Measurements from ENCODE around the gene ABCC11.

The ABCC11 gene

GRCh38 chr16:48201515-48202201 lies 45.7 kb downstream of the ABCC11 start:
- peaks cover 5% of the 10 kb centered on the region for H3K4me1 ChIP-seq (ENCODE audit: insufficient read depth, poor library complexity, severe bottlenecking)
- no peak overlapping the region for H3K27ac ChIP-seq (ENCODE audit: poor library complexity, severe bottlenecking)
- H3K27me3 ChIP-seq (ENCODE audit: insufficient read depth, poor library complexity, severe bottlenecking): no peaks in the 10 kb centered on the region
- H3K9me3 ChIP-seq (ENCODE audit: severe bottlenecking): no peaks in the 10 kb centered on the region
- no peak for DNase-seq (ENCODE audit: low spot score)
- H3K4me3 ChIP-seq (ENCODE audit: severe bottlenecking): no peak overlapping the region
- TF ChIP-seq CTCF (IDR thresholded peaks at IDR 0.05; ENCODE audit: poor library complexity, severe bottlenecking): no peak
- ATAC-seq (ENCODE audit: low read depth): no peak
- no peaks in the 10 kb centered on the region for H3K36me3 ChIP-seq (ENCODE audit: low read depth)

GRCh38 chr16:48197294-48197693 lies 50.0 kb downstream of the ABCC11 start:
- no peak for ATAC-seq (ENCODE audit: low read depth)
- no peaks in the 10 kb centered on the region for H3K27me3 ChIP-seq (ENCODE audit: insufficient read depth, poor library complexity, severe bottlenecking)
- no peaks in the 10 kb centered on the region for H3K9me3 ChIP-seq (ENCODE audit: severe bottlenecking)
- TF ChIP-seq CTCF (IDR thresholded peaks at IDR 0.05; ENCODE audit: poor library complexity, severe bottlenecking): no peak
- H3K4me1 ChIP-seq (ENCODE audit: insufficient read depth, poor library complexity, severe bottlenecking): peaks cover 17% of the 10 kb centered on the region
- H3K27ac ChIP-seq (ENCODE audit: poor library complexity, severe bottlenecking): no peak overlapping the region
- H3K36me3 ChIP-seq (ENCODE audit: low read depth): no peaks in the 10 kb centered on the region
- DNase-seq (ENCODE audit: low spot score): no peak
- H3K4me3 ChIP-seq (ENCODE audit: severe bottlenecking): no peak overlapping the region

- H3K27me3 ChIP-seq (ENCODE audit: insufficient read depth, poor library complexity, severe bottlenecking): no peaks in the 10 kb centered on the region
- H3K36me3 ChIP-seq (ENCODE audit: low read depth): no peaks in the 10 kb centered on the region
- DNase-seq (ENCODE audit: low spot score) (peak; percentile 98), ATAC-seq (ENCODE audit: low read depth) (peak; percentile 100)
- H3K4me1 ChIP-seq (ENCODE audit: insufficient read depth, poor library complexity, severe bottlenecking): peaks cover 17% of the 10 kb centered on the region
- peak overlapping the region; percentile 79 for H3K27ac ChIP-seq (ENCODE audit: poor library complexity, severe bottlenecking)
- no peak for TF ChIP-seq CTCF (IDR thresholded peaks at IDR 0.05; ENCODE audit: poor library complexity, severe bottlenecking)
- no peaks in the 10 kb centered on the region for H3K9me3 ChIP-seq (ENCODE audit: severe bottlenecking)
- no peak overlapping the region for H3K4me3 ChIP-seq (ENCODE audit: severe bottlenecking)
These were observed 52.3 kb downstream of the ABCC11 start for GRCh38 chr16:48194828-48195556.

- H3K9me3 ChIP-seq (ENCODE audit: severe bottlenecking): no peaks in the 10 kb centered on the region
- H3K4me1 ChIP-seq (ENCODE audit: insufficient read depth, poor library complexity, severe bottlenecking): peaks cover 17% of the 10 kb centered on the region
- DNase-seq (ENCODE audit: low spot score): no peak
- no peaks in the 10 kb centered on the region for H3K27me3 ChIP-seq (ENCODE audit: insufficient read depth, poor library complexity, severe bottlenecking)
- no peak overlapping the region for H3K4me3 ChIP-seq (ENCODE audit: severe bottlenecking)
- no peaks in the 10 kb centered on the region for H3K36me3 ChIP-seq (ENCODE audit: low read depth)
- peak overlapping the region; percentile 79 for H3K27ac ChIP-seq (ENCODE audit: poor library complexity, severe bottlenecking)
- ATAC-seq (ENCODE audit: low read depth): no peak
- no peak for TF ChIP-seq CTCF (IDR thresholded peaks at IDR 0.05; ENCODE audit: poor library complexity, severe bottlenecking)
These were observed 53.5 kb downstream of the ABCC11 start for GRCh38 chr16:48193846-48194245.
